RPMI7951 (cell line): ENCODE results near the gene SERPINB4. TPM values are rescaled to one million over a fixed set of nuclear protein-coding genes. Genes with fewer than 3 reads are reported as not detected.

Experiments
- DNase-seq: peaks from one replicate; pipeline ENCODE4 v3.0.0-alpha.2; 2012; ENCODE audit warnings: low read depth
- total RNA-seq: library from RNA; depleted of rRNA; stranded (reverse); fragments of >200 nt; shearing (Covaris generic); gene quantifications from 2 replicates; pipeline ENCODE4 v1.2.3, GENCODE V29; 2014; rRNA removed

Gene SERPINB4
- total RNA-seq, 1 experiment from 2014 or later: not detected

DNA sequence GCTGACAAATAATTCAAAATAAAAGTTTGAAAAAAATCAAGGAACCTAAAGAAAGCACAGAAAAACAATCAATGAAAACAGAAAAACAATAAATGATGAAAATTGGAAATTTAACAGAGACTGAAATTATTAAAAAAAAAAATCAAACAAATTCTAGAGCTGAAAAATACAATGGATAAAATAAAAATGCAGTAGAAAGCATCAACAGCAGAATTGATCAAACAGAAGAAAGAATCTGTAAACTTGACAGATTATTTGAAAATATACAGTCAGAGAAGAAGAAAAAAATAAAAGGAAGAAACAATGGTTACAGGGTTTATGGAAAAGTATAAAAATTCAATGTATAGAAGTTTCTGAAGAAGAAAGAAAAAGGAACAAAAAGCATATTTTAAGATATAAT lies 16.2 kb downstream of the SERPINB4 start:
- no peak for DNase-seq

DNA sequence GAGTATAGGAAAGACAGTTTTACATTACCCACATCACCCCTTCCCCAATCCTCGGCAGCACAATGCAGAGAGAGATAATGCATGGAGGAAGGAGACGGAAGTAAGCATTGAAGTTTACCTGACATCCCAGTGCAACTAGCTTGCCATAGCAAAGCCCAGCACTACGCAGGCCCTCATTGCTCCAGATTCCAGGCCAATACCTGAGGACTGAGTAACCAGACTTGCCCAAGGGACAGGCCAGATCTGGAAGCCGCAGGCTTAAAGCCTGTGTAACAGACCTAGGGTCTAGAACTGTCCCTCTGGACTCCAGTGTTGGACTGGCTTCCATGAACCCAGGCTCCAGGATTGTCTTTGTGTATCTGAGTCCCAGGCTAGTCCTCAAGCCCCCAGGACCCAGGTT lies 17.6 kb downstream of the SERPINB4 start:
- DNase-seq: no peak

GRCh38 chr18:63624863-63625262 lies 19.2 kb downstream of the SERPINB4 start:
- DNase-seq: no peak

DNA sequence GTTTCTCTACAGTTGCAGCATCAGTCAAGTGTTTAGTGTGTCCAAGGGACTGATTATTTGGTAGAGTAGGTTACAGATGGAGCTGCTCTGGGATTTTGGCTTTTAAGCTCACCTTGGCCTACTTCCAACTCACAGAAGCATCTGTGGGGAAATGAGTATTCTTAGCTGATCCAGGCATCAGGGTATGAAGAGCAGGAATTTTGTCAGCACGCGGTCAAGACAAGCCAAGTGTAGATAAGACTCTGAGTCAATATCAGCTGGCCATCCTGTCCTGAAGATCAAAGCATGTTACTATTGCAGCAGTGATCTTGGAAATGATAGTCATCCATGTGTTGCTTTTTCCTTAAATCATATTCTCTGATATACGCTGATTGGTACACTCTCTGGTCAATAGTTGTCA lies 24.4 kb downstream of the SERPINB4 start:
- DNase-seq: no peak

GRCh38 chr18:63617915-63618234 lies 26.2 kb downstream of the SERPINB4 start:
- DNase-seq: no peak

GRCh38 chr18:63617049-63617914 lies 26.8 kb downstream of the SERPINB4 start:
- DNase-seq: no peak

GRCh38 chr18:63613420-63613819 lies 30.6 kb downstream of the SERPINB4 start:
- no peak for DNase-seq

DNA sequence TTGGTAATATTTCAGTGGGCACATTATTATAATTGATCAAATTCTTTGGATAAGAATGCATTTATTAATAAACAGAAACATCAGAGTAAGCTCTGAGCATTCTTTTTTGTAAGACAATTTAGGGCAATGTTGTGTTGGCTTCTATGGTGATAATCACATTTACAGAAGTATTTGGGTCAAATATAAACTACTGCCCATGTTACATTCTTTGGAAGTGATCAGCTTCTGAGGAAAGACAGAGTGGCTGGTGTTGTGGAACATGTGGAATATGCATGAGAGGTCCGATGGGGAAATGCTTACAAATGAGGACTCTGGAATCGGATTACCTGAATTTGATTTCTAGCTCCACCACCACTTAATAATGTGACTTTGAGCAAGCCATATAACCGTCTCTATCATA lies 37.5 kb downstream of the SERPINB4 start:
- no peak for DNase-seq

- no peak for DNase-seq
Observed at GRCh38 chr18:63604791-63605567, 39.1 kb downstream of the SERPINB4 start.

- DNase-seq: no peak
Observed at GRCh38 chr18:63603772-63604171, 40.3 kb downstream of the SERPINB4 start.

GRCh38 chr18:63603355-63603754 lies 40.7 kb downstream of the SERPINB4 start:
- no peak for DNase-seq

- DNase-seq: no peak
Observed at GRCh38 chr18:63596964-63597363, 47.1 kb downstream of the SERPINB4 start.

DNA sequence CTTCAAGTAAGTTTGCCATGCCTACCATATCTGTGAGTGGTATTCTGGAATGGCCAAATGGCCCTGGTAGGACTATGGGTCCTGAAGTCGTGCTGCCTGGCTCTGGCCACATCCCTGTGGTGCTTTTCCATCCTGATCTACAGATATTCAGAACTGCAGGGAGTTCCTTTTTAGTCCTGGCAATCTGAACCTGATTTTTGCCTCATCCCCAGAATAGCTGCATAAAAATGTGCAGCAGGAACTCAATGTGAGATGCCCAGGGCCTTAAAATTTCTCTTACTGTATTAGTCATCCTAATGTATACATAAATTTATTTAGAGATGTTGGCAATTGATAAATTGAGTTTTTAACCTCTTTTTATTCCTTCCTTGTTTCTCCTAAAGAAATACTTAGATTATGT lies 51.6 kb downstream of the SERPINB4 start:
- DNase-seq: no peak

- DNase-seq: no peak
Observed at GRCh38 chr18:63591725-63592124, 52.3 kb downstream of the SERPINB4 start.

DNA sequence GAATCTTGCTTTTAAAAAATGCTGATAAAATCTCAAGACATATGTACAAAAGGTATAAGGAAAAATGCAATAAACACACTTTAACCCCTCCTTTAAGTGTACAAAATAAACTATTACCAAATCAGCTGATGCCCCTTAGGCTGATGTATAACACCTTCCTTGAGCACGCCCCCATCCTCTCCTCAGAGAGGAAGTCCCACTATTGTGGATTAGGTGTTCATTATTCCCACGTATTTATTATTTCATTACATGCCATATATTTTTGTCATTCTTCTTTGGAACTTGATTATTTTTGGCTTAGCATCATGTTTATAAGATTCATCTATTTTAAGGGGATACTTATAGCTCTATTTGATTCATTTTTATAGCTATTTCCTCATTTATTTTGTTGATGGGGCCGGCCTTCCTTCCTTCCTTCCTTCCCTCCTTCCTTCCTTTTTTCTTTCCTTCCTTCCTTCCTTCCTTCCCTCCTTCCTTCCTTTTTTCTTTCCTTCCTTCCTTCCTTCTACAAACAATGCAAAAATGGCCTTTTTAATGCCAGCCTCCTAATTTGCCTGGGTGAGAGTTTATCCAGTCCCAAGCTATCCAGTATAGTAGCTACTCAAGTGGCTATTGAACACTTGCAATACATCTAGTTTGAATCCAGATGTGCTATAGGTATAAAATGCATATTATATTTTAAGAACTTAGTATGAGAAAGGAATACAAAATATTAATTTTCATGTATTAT lies 52.9 kb downstream of the SERPINB4 start:
- no peak for DNase-seq

GRCh38 chr18:63590373-63590772 lies 53.7 kb downstream of the SERPINB4 start:
- no peak for DNase-seq

- DNase-seq: no peak
Observed at GRCh38 chr18:63588909-63589308, 55.1 kb downstream of the SERPINB4 start.

Other genes starting within 250 kb of the SERPINB4 start
- gene VPS4B, start 221.8 kb downstream of the SERPINB4 start, total RNA-seq: 40.8 and 41.3 TPM in 2 replicates
- gene SERPINB5, start 167.3 kb downstream of the SERPINB4 start, total RNA-seq: not detected in 2 replicates
- gene SERPINB12, start 101.9 kb downstream of the SERPINB4 start, total RNA-seq: not detected in 2 replicates
- not detected in 2 replicates for gene SERPINB13, start 56.9 kb downstream of the SERPINB4 start, total RNA-seq
- 0.20 TPM in 1 of 2 replicates, not detected in the other for gene SERPINB3, start 17.6 kb upstream of the SERPINB4 start, total RNA-seq
- not detected in 2 replicates for gene SERPINB11, start 58.7 kb upstream of the SERPINB4 start, total RNA-seq
- gene SERPINB7, start 131.2 kb upstream of the SERPINB4 start, total RNA-seq: 10.0 and 13.1 TPM in 2 replicates
- 20.3 and 20.5 TPM in 2 replicates for gene SERPINB2, start 243.4 kb upstream of the SERPINB4 start, total RNA-seq